ENCODE data around the gene HOTAIR.
A peak's percentile ranks its signal among the peaks of the same experiment; 100 is the strongest.

HOTAIR gene

DNA sequence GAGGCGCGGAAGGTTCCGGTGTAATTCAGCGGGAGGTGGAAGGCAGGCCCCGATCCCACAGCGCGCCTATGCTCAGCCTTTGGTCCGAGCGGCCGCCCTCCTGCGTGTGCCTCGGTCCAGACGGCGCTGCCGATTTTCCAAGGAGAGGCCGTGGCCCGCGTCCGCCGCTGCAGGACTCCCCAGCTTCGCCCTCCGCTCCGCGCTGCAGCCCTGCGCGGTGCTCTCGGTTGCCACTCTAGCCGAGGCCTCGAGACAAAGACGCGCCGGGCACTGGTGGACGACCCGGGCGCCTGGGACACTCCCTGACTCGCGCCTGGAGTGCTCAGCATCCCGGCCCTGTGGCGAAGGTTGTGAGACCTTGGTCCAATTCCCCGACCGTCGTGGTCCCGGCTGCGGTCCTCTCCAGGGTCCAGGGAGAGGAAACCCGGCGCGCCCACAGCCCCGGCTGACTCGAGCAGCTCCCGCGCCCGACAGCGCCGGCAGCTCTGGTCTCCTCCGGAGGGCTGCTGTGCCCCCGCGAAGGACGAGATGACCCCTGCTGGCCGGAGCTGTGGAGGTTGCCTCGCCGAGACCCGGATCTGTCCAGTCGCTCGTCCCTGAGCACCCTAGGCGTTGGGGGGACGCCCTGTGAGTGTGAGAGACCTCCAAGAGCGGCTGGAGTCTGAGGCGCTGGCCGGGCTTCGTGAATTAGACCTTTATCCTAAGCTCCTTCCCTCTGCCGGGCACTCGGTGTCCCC lies 13.6 kb downstream of the HOTAIR start:
- no peak for DNase-seq (ENCODE audit: low spot score)

DNA sequence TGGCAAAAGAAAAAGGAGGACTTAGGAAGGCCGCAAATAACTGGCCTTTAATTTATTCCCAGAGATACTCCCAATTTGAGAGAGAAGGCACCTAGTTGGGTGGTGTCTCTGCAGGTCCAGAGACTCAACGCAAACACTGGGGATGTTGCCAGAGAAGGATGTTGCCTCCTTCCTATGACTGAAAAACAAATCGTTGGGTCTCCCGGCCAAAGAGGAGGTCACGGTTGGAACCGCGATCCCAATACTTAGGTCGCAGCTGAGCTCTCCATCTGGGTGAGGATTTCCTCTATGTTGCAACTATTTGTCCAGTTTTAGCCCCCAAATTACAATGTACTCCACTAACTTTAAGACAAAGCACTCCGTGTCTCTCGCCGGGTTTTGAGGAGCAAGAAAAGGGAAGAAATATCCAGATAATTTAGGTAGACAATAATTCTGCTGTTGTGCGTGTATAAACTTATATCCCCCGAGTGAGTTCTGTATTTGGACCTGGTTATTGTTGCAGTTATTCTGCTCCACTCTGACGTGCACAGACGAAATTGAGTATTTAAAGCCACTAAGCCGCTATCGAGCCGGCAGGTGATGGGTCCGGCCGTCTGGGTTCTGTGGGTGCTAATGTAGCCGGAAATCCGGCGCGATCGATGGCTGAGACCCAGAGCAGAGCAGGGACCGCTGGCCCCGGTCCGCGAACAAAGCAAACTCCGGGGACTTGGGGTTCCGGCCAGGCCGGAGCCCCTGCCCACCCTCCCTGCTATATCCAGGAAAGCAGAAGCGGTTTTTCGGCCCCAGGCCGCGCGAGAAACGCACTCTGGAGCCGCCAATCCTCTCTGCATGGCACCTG lies 14.3 kb downstream of the HOTAIR start:
- DNase-seq (ENCODE audit: low spot score) = no peak

DNA sequence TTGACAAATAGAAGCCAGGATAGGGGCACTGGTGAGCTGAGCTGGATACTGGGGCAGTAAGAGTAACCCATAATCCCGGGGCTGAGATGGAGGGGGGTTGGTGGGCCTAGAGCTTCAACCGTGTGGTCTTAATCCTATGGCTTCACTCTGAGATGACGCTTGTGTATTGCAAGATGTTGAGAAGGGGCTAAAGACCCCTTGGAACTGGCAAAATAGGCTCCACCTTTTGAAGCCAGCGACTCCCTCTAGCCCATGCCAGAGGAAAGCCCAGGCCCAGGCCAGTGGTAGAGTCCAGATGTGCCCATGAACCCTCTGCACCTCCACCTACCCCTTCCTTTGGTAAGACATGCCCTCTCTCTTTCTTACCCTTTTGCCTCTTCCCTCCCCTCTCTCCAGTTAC lies 15.4 kb downstream of the HOTAIR start:
- no peak for DNase-seq (ENCODE audit: low spot score)

DNA sequence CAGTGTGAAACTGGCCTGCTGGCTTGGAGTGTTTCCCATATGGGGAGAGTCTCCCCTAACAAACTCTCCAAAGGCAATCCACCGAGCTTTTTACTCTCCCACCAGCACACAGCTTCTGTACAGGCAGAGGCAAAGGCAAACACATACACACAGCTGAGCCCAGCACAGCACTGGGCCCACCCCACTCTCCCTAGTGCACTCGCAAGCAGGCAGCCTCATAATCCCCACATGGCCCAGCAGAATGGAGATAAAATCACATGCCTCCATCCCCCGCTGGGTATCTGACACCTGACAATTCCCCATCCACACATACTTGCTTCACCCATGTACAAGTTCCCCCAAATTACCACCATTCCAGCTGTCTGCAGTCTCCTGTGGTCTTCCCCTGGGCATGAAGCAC lies 16.6 kb downstream of the HOTAIR start:
- DNase-seq (ENCODE audit: low spot score) = no peak

DNA sequence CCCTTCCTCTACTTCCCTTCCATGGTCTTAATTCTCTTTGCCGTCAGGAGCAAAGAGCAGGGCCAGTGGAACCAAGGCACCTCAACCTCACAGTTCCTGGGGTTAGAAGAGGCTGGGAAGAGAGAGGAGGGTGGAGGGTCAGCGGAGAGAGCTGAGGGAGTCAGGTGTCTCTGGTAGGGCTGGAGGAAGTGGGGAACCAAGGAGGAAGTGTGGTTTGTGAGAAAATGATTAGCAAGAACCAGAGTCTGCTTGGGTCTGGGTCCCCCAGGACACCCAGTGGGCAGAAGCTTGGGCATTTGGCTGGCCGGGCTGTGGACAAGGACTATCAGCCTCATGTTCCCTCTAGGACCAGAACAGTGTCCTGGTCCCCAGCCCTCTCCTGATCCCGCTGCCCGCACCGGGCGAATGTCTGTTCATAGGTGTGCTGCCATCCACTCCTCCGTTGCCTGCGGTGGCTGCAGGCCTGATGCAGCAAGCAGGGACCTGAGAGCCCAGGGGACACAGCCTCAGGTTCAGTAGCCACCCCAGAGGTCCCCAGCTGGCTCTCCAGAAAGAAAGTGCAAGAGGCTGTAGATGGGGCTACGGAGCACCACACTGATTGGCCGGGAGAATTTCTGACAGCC lies 17.7 kb downstream of the HOTAIR start:
- no peak for DNase-seq (ENCODE audit: low spot score)

DNA sequence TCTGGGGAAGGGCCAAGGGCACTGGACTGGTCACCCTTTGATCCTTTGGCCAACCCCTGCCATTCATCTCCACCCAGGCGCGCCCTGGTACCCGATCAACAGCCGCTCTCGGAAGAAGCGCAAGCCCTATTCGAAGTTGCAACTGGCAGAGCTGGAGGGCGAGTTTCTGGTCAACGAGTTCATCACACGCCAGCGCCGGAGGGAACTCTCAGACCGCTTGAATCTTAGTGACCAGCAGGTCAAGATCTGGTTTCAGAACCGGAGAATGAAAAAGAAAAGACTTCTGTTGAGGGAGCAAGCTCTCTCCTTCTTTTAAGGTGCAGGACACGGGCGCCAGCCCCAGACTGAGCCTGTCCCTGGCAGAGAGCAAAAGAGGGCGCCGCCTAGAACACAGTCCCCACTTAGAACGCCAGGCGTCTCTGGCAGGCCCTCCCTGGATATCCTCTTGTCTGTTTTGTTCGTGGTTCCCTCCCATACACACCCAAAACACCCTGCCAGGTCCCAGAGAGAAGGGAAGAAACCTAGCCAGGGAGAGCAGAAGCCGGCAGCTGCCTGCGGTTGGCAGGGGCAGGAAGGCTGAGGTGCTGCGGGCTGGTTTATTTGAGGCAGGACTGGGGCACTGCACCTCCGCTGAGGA lies 18.4 kb downstream of the HOTAIR start:
- DNase-seq (ENCODE audit: low spot score) = peak; percentile 49

DNA sequence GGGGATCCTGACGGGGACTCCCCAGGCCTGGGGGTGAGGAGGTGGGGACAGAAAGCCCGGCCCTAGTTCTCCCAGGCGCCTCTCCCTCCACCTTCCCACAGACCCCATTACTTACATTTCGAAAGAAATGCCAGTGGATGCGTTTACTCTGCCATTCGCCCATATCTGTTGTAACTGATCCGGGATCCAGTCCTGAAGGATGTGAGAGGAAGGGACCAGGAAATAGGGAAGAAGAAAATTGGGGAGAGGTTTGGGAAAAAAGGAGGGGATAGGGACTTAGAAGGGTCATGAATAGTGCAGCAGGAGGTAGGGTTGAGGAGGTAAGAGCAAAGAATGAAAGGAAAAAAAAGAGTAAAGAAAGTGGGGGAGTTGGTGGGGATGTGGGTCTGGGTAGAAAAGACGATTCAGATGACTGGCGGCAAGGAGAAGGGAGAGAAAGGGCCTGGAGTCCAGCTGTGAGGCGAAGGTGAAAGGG lies 18.9 kb downstream of the HOTAIR start:
- no peak for DNase-seq (ENCODE audit: low spot score)

DNA sequence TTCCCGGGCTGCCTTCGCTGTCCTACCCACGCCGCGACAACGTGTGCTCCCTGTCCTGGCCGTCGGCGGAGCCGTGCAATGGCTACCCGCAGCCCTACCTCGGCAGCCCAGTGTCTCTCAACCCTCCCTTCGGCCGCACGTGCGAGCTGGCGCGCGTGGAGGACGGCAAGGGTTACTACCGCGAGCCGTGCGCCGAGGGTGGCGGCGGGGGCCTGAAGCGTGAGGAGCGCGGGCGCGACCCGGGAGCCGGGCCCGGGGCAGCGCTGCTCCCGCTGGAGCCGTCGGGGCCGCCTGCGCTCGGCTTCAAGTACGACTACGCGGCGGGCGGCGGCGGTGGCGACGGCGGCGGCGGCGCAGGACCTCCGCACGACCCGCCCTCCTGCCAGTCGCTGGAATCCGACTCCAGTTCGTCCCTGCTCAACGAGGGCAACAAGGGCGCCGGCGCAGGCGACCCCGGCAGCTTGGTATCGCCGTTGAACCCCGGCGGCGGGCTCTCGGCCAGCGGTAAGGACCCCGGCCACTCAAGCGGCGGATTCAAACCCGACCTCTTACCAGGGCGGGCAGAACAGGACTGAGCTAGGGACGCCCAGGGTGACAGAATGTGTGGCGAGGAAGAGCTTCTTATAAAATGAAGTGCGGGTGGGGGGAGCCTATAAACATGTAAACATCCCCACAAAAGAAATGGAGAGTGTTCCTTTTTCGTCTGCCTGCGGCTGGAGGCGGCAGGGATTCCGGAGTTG lies 19.5 kb downstream of the HOTAIR start:
- no peak for DNase-seq (ENCODE audit: low spot score)

DNA sequence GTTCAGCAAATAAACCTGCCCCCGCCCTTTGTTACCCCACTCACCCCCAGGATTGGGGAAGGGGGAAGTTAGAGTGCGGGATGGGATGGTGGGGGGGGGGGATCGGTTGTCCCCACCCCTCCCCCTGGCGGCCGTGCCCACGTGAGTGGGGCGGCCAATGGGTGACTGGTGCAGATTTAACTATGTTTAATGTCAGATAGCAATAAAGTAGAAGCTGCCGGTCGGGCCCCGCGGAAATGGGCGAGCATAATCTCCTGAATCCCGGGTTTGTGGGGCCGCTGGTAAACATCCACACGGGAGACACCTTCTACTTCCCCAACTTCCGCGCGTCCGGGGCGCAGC lies 20.1 kb downstream of the HOTAIR start, which contains the start of gene HOXC12:
Gene HOXC12, plus strand, starts transcription at position 210 of the 342 bp plus-strand sequence. Its CDS starts 27 bp downstream, at position 237.
- no peak for DNase-seq (ENCODE audit: low spot score)

DNA sequence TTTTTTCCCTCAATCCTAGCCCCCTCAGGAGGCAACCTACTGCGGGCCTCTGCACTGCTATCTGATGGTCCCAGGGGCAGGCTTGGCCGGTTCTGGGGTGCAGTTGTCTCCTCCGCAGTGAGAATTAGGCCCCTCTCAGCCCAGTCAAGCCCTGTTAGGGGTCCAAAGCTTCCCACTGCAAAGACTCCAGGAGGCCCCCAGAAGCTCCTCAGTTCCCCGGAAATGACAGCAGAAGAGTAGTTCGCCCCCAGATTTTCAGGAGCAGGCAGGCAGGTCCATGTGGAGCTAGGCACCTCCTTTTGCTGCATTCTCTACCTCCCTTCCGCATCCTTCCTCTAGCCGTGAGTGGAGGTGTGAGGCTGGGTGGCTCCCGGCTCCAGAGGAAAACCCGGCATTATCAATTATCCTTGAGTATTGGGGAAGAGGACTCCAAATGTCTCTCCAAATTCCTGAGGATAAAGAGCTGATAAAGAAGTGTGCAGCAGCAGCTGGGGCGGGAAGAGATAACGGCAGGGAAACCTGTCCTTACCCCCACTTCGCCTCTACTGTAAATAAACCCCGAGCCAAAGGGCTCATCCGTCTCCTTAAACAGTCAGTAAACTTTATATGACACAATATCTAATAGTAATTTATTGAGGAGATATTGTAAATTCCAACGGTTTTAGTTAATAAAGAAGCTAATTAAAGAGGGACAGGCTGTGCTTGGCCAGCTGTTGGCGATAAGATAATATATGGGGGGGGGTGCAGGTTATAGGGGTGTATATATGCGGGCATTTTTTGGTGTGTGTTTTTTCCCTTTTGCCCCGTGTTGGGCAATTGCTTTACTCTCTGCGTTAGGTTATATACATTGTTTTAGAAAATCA lies 20.7 kb downstream of the HOTAIR start:
- DNase-seq (ENCODE audit: low spot score) = no peak

DNA sequence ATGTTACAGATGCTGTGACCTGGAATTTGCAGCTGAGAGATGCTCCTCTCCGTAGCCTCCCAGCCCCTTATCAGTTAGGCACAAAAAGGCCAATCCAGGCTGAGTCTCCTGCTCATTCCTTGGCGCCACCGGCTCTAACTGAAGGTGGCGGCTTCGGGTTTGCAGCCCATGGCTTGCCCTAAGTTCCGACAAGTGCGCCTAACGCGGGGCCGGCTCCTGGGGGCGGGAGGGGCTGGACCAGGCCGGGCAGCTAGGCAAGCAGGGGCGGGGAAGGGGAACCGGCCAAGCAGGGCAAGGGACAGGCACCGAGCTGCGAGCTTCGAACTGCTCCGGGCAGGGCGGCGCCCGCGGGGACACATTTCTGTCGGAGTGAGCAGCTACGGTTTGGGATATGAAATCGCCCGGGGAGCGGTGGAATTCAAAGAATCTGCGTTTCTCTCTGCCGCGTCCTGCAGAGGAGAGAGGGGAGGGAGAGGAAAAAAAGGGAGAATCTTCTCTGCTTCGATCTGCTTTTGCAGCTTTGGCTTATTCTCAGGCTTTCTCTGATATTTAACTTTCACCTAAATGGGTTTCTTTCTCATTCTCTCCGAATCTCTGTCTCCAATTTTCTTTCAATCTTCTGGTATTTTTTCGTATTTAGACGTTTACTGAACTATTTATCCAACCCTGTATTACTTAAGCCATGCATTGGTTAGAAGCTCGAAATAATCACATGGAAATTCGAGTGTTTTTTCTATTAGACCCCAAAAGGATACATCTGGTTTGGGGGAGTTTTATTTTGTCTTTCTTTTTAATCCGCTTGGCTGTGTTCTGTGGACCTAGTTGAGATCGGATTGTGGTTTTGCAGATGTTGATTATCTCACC lies 21.7 kb downstream of the HOTAIR start:
- DNase-seq (ENCODE audit: low spot score) = peak; percentile 76

DNA sequence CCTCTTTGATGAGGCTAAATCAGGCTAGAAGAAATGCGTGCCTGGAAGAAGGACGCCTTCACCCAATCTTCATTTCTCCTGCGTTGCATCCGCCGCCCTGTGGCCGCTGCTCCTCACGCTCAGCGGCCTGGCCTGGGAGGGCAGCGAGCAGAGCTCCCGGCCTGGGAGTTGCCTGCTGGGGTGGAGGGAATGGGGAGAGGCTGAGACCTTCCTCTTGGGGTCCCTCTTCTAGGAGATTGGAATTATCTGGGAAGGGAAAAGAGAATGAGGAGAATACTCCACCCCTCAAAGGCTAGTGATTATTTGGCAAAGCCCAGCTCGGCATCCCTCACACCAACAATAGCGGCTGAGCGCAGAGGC lies 22.4 kb downstream of the HOTAIR start:
- DNase-seq (ENCODE audit: low spot score) = no peak

DNA sequence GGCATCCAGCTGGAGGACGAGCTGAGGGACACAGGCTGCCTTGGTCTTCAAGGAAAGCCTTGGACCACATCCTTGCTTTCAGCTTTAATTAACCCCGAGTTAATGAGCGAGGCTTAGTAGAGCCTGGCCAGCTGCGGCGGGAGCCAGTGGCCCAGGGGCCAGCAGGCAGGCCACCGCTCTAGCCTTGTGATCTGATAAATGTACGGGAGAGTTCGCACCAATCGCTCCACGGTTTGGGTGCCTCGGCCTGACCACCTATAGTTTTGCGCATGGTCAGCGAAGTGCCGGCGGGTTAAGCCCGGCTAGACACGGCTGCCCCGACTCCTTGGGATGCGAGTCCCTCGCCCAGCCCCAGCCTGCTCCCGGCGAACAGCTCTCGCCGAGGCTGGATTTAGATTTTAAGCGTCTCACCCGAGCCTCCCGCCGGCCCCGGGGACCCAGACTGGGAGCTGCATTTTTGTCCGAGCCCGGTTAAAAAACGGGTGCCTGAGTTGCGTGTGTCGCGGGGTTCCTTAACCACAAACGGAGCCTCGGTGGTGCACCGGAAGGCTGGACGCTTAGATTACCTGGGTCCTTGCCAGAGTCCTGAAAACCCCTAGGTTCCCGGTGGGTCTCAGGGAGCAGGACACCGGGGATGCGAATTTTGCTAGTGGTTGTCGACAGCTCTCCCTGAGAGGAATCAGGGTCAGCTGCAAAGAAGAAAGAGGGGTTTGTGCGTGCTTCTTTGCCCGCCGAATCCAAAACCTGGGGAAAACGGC lies 23.0 kb downstream of the HOTAIR start:
- DNase-seq (ENCODE audit: low spot score) = no peak

DNA sequence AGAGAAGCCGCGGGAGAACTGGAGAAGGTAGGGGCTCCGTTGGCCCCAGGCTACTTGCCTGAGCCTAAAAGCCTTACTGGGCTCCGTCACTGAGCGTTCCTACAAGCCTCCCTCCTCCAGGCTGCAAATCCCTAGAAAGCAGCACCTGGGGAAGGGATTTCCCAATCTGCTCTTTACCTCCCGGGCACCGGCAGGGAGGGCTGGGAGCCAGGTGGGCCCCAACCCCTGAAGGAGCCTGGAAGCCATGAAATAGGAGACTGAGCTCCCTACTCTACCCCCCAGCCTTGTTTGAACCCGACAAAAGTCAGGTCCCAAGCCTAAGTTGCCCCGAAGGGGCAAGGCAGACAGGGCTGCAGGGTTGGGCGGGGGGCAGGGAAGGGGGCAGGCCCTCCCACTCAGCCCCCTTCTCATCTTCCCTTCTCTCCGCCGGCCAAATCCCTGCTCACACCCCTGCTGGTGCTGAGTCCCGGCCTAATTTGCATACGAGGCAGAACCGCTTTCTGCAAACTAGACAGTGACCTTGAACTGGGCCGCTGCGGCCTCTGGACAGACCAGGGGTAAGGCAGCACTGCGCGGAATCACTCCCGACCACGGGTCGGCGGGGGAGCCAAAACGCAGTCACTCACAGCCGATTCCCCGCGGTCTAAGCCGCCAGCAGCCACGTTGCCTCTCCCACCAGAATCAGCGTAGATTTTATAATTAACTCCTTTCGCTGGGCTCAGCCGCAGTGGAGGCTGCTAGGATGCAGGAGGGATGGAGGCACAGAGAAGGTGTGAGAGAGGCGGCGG lies 23.8 kb downstream of the HOTAIR start:
- DNase-seq (ENCODE audit: low spot score) = no peak

DNA sequence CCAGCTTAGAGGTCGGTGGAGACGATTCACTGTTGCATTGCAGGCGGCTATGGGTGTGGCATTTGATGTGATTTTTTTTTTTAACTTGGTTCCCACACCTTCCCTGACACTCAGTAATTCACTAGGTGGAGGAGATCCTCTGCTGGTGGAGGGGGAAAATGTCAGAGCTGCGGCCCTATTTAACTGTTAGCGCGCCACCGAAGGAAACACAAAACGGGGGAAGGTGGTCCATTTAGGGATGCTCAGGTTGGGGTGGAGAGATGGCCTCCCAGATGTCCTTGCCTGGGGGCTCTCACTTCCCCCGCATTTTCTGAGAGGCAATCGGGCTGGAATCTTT lies 24.3 kb downstream of the HOTAIR start:
- no peak for DNase-seq (ENCODE audit: low spot score)

DNA sequence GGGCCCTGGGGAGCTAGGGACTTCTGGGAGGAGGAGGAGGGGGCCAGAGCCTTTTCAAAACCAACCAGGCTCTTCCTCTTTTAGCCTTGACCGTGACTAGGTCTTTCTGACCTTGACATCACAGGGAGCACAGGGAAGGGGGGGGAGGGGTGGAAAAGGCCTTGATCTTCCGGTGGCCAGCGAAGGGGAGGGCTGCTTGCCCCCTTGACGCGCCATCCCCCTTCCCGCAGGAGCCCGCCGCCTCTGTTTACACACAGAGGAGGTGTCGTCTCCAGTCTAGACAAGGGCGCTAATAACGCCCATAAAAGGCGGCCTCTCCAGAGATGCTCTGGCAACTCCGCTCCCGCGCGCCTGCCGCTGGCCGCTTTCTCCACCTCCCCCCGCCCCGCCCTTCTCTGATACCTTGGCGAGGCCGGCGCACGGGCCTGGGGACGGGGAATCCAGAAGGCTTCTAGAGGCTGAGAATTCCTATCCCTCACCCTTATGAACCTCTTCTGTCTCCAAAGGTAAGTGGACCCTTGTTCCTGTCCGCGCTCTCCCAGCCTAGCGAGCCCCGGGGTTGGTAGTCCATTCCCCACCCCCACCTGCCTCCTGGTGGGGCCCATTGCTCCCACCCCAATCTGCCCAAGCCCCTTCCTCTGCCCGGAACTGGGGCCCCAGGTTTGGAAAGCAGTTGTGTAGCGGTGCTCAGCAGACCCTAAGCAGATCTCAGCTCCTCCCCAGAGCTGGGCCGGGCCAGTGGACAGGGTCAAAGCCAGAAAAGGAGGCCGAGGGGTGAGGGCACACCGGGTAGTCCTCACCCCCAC lies 24.9 kb downstream of the HOTAIR start:
- DNase-seq (ENCODE audit: low spot score) = no peak

Data from LoVo (cell line).